Peyer's patch (tissue), 4 donors: ENCODE measurements around the gene SIRT2. TPM values are rescaled to one million over a fixed set of nuclear protein-coding genes. Genes with fewer than 3 reads are reported as not detected.
A peak's percentile ranks its signal among the peaks of the same experiment; 100 is the strongest.
"Not testable (repeated sequence)": the region's sequence is repeated elsewhere in the genome, so short reads cannot be mapped to it uniquely, and the experiment has no call there.

Experiments used
- DNase-seq, 3 donors: peaks; one replicate each; pipeline ENCODE4 v3.0.0-alpha.2; 2017 to 2019
- H3K27ac ChIP-seq, 4 donors: fragments of 200-600 bp; sonication (generic); one replicate each; pipeline ENCODE4 v1.5.1; 2016 to 2019
- H3K27me3 ChIP-seq, 2 donors: fragments of 200-600 bp; sonication (generic); one replicate each; pipeline ENCODE4 v1.5.1; 2019
- H3K36me3 ChIP-seq, 3 donors: fragments of 200-600 bp; sonication (generic); one replicate each; pipeline ENCODE4 v1.5.1; 2016 to 2019
- H3K4me1 ChIP-seq, 4 donors: fragments of 200-600 bp; sonication (generic); one replicate each; pipeline ENCODE4 v1.5.1; 2016 to 2019
- H3K4me3 ChIP-seq, 4 donors: fragments of 200-600 bp; sonication (generic); 1 replicate in 3 of 4; 2 replicates in 1 of 4; pipeline ENCODE4 v1.5.1; 2016 to 2019; ENCODE audit warnings: mild to moderate bottlenecking in 1 of 4
- H3K9me3 ChIP-seq, 4 donors: fragments of 200-600 bp; sonication (generic); one replicate each; pipeline ENCODE4 v1.5.1; 2016 to 2019; ENCODE audit warnings: mild to moderate bottlenecking in 1 of 4
- POLR2A ChIP-seq, 2 donors: fragments of 450-650 bp; IDR thresholded peaks; one replicate each; pipeline ENCODE4 v1.5.1; 2017; ENCODE audit warnings: antibody characterized with exemption in 2 of 2, mild to moderate bottlenecking in 2 of 2, moderate library complexity in 2 of 2
- total RNA-seq, 4 donors: library from RNA; depleted of rRNA; stranded (reverse); fragments of >200 nt; gene quantifications; one replicate each; pipeline ENCODE4 v1.1.0, GENCODE V29; 2016
- TF ChIP-seq, protein P1 (sequence below), 6 experiments: fragments of 450-650 bp in 4 of 6; fragments of 200-600 bp in 2 of 6; sonication (generic) in 1 of 6; IDR thresholded peaks; one replicate each; pipeline ENCODE4 v1.5.1; 2017 to 2019; ENCODE audit warnings: antibody characterized with exemption in 6 of 6, mild to moderate bottlenecking in 3 of 6, moderate library complexity in 1 of 6

SIRT2 gene
- total RNA-seq, 4 donors from 2014 or later = 40.4 to 90.9 (median 78.6) TPM

- H3K27me3 ChIP-seq, H3K4me3 ChIP-seq, H3K36me3 ChIP-seq, H3K9me3 ChIP-seq: not testable (repeated sequence)
- peak in 2 of 3 donors; percentile 69 to 82 for DNase-seq
- peaks cover 3 to 31% (median 13%) of the 10 kb centered on the region in 4 donors for H3K4me1 ChIP-seq
- H3K27ac ChIP-seq = peak overlapping the region in 3 of 4 donors; percentile 16 to 81 (median 61)
- TF ChIP-seq POLR2A (IDR thresholded peaks at IDR 0.05) = peak in 1 of 2 donors; percentile 75
Observed at GRCh38 chr19:38859631-38860204, 39.7 kb downstream of the SIRT2 start.

- no peaks in the 10 kb centered on the region for H3K27me3 ChIP-seq
Observed at GRCh38 chr19:38856813-38857212, 42.6 kb downstream of the SIRT2 start.

GRCh38 chr19:38855751-38856150 is 43.7 kb downstream of the SIRT2 start:
- H3K4me1 ChIP-seq = peaks cover 0 to 21% (median 10%) of the 10 kb centered on the region in 4 donors
- not testable (repeated sequence) for H3K27ac ChIP-seq, H3K4me3 ChIP-seq, DNase-seq, H3K36me3 ChIP-seq, H3K27me3 ChIP-seq, H3K9me3 ChIP-seq

More at GRCh38 chr19:38856813-38857212, 42.6 kb downstream of the SIRT2 start:
- Histone ChIP-seq H3K27ac (peak overlapping the region in 3 of 4 donors; percentile 42 to 74 (median 65)), H3K4me1 (peaks cover 0 to 17% (median 6%) of the 10 kb centered on the region in 4 donors), H3K36me3 (no peaks in the 10 kb centered on the region), H3K9me3 (no peaks in the 10 kb centered on the region), H3K4me3 (no peak overlapping the region)
- no peak for DNase-seq
- TF ChIP-seq, protein P1, sequence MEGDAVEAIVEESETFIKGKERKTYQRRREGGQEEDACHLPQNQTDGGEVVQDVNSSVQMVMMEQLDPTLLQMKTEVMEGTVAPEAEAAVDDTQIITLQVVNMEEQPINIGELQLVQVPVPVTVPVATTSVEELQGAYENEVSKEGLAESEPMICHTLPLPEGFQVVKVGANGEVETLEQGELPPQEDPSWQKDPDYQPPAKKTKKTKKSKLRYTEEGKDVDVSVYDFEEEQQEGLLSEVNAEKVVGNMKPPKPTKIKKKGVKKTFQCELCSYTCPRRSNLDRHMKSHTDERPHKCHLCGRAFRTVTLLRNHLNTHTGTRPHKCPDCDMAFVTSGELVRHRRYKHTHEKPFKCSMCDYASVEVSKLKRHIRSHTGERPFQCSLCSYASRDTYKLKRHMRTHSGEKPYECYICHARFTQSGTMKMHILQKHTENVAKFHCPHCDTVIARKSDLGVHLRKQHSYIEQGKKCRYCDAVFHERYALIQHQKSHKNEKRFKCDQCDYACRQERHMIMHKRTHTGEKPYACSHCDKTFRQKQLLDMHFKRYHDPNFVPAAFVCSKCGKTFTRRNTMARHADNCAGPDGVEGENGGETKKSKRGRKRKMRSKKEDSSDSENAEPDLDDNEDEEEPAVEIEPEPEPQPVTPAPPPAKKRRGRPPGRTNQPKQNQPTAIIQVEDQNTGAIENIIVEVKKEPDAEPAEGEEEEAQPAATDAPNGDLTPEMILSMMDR (IDR thresholded peaks at IDR 0.05) = no peak
- no peak for TF ChIP-seq POLR2A (IDR thresholded peaks at IDR 0.05)

- not testable (repeated sequence) for H3K9me3 ChIP-seq, H3K4me3 ChIP-seq, H3K27me3 ChIP-seq, DNase-seq, H3K36me3 ChIP-seq, H3K27ac ChIP-seq
- H3K4me1 ChIP-seq = peaks cover 0 to 21% (median 7%) of the 10 kb centered on the region in 4 donors
Observed at GRCh38 chr19:38854961-38855360, 44.5 kb downstream of the SIRT2 start.

DNA sequence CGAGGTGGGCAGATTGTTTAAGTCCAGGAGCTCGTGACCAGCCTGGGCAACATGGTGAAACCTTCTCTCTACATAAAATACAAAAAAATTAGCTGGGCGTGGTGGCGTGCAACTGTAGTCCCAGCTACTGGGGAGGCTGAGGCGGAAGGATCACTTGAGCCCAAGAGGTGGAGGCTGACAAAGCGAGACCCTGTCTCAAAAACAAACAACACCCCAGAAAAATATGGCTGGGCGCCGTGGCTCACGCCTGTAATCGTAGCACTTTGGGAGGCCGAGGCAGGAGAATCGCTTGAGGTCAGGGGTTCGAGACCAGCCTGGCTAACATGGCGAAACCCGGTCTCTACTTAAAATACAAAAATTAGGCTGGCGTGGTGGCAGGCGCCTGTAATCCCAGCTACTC is 46.2 kb downstream of the SIRT2 start:
- H3K27ac ChIP-seq = peak overlapping the region; percentile 99 to 100 (median 100)
- H3K4me3 ChIP-seq = peak overlapping the region in 1 of 4 donors; percentile 94

GRCh38 chr19:38852231-38853044 is 47.0 kb downstream of the SIRT2 start:
- Histone ChIP-seq H3K27ac (peak overlapping the region; percentile 99 to 100 (median 100)), H3K9me3 (no peaks in the 10 kb centered on the region), H3K4me3 (peak overlapping the region; percentile 83 to 96 (median 94)), H3K36me3 (peaks cover 0 to 4% (median 0%) of the 10 kb centered on the region in 3 donors), H3K4me1 (peaks cover 0 to 24% (median 16%) of the 10 kb centered on the region in 4 donors), H3K27me3 (no peaks in the 10 kb centered on the region)
- DNase-seq = peak; percentile 66 to 81 (median 74)
- TF ChIP-seq POLR2A (IDR thresholded peaks at IDR 0.05) = peak in 1 of 2 donors; percentile 40
- TF ChIP-seq, protein P1 (IDR thresholded peaks at IDR 0.05) = no peak

More for the DNA sequence above, 46.2 kb downstream of the SIRT2 start:
- no peak for DNase-seq
- no peaks in the 10 kb centered on the region for H3K27me3 ChIP-seq
- peaks cover 0 to 20% (median 10%) of the 10 kb centered on the region in 4 donors for H3K4me1 ChIP-seq
- H3K36me3 ChIP-seq = no peaks in the 10 kb centered on the region
- no peak for TF ChIP-seq POLR2A (IDR thresholded peaks at IDR 0.05)
- TF ChIP-seq, protein P1 (IDR thresholded peaks at IDR 0.05) = no peak
- H3K9me3 ChIP-seq = no peaks in the 10 kb centered on the region
